ENCODE data around the gene CNIH2. TPM values are rescaled to one million over a fixed set of nuclear protein-coding genes. Genes with fewer than 3 reads are reported as not detected.

The CNIH2 gene
- total and polyA plus RNA-seq, 2 of the 13 experiments (the other 11 are each of a cell fraction or from before 2014, with no cell fraction given), result 0.60 to 0.69 TPM

GRCh38 chr11:66251809-66252208 is 26.2 kb upstream of the CNIH2 start:
- WGBS (ENCODE audit: low lambda C conversion rate), result 87% methylated on average over 7 of the region's 7 CpGs
- Histone ChIP-seq H3K9me3 (ENCODE audit: low read length) (no peaks in the 10 kb centered on the region), H3K27ac (ENCODE audit: extremely low read length, insufficient read depth, low read length) (no peak overlapping the region), H3K9ac (ENCODE audit: insufficient read depth, low read depth, low read length) (no peak overlapping the region), H3K4me2 (ENCODE audit: low read depth, low read length) (no peak overlapping the region), H4K20me1 (ENCODE audit: insufficient read depth, low read length) (no peaks in the 10 kb centered on the region), H3K4me3 (replicated peaks in 1 of 3; ENCODE audit: insufficient read depth in 1 of 3, low read depth in 2 of 3, low read length in 3 of 3) (no peak overlapping the region), H3K79me2 (ENCODE audit: insufficient read depth, low read length) (no peaks in the 10 kb centered on the region), H3K27me3 (ENCODE audit: control insufficient read depth in 1 of 2, insufficient read depth in 2 of 2, low read length in 2 of 2) (no peaks in the 10 kb centered on the region), H2AFZ (ENCODE audit: low read length) (no peak overlapping the region), H3K4me1 (ENCODE audit: insufficient read depth, low read length) (peaks cover 6% of the 10 kb centered on the region), H3K36me3 (replicated peaks in 1 of 2; ENCODE audit: control insufficient read depth in 1 of 2, insufficient read depth in 2 of 2, low read length in 2 of 2) (no peaks in the 10 kb centered on the region)
- DNase-seq (ENCODE audit: low spot score) (no peak), FAIRE-seq (no peak), ATAC-seq (no peak)
- no TSS peak for BruUV-seq (replicated peaks)
- in situ Hi-C loops (cut with HindIII; ENCODE audit: extremely low pct_ligation_motif_present, low pct_unique_long_range_greater_than_20kb), result no loop called here
- intact Hi-C loops (cut with micrococcal nuclease; ENCODE audit: unreplicated experiment), result no loop called here
- ChIA-PET CTCF (ENCODE audit: low intra/inter-chr PET ratio, low total read pairs) (no interaction called here), POLR2A (no interaction called here)
- TF ChIP-seq NCOA5 (CRISPR knock-in tag; IDR thresholded peaks at IDR 0.05), result no peak
- TF ChIP-seq ZFYVE20 (CRISPR knock-in tag; IDR thresholded peaks at IDR 0.05; ENCODE audit: borderline replicate concordance, low read depth), result no peak
- no peak for TF ChIP-seq ZNF20 (CRISPR knock-in tag; IDR thresholded peaks at IDR 0.05)
- TF ChIP-seq NCOA2 (CRISPR knock-in tag; IDR thresholded peaks at IDR 0.05), result no peak
- no peak for TF ChIP-seq ATM (IDR thresholded peaks at IDR 0.05; ENCODE audit: borderline replicate concordance)
- TF ChIP-seq ZNF570 (CRISPR knock-in tag; IDR thresholded peaks at IDR 0.05; ENCODE audit: borderline replicate concordance), result no peak
- TF ChIP-seq ZMAT3 (CRISPR knock-in tag; conservative IDR thresholded peaks at IDR 0.05), result no peak
- no peak for TF ChIP-seq ZBTB4 (CRISPR knock-in tag; IDR thresholded peaks at IDR 0.05; ENCODE audit: borderline replicate concordance)
- TF ChIP-seq BRF2 (CRISPR knock-in tag; IDR thresholded peaks at IDR 0.05), result no peak
- no peak for TF ChIP-seq E2F5 (CRISPR knock-in tag; conservative IDR thresholded peaks at IDR 0.05)
- no peak for TF ChIP-seq ZIK1 (CRISPR knock-in tag; IDR thresholded peaks at IDR 0.05; ENCODE audit: borderline replicate concordance, low read depth)
- TF ChIP-seq AKNA (CRISPR knock-in tag; IDR thresholded peaks at IDR 0.05; ENCODE audit: borderline replicate concordance), result no peak
- no peak for TF ChIP-seq ZNF501 (CRISPR knock-in tag; IDR thresholded peaks at IDR 0.05)
- no peak for TF ChIP-seq HIVEP1 (CRISPR knock-in tag; IDR thresholded peaks at IDR 0.05)

Measured in HepG2 (cell line).